ENCODE results near the gene ATXN1L.

- no peak for TF ChIP-seq SUZ12 (IDR thresholded peaks at IDR 0.05; ENCODE audit: extremely low read depth, insufficient read depth, insufficient read length)
- no peak for TF ChIP-seq YY1 (IDR thresholded peaks at IDR 0.05; ENCODE audit: insufficient read depth, insufficient read length)
- no peak for TF ChIP-seq ZNF274 (IDR thresholded peaks at IDR 0.05; ENCODE audit: low read depth, low read length)
Observed at GRCh38 chr16:71803305-71803690, 42.5 kb upstream of the ATXN1L start.
